Heart left ventricle (tissue), 13 donors: ENCODE results near the gene OPRL1.

Source experiments
- CTCF ChIP-seq, 12 donors: fragments of 200-600 bp; sonication (generic) in 4 of 12; IDR thresholded peaks; one replicate each; pipeline versions ENCODE4 v1.5.0 to v1.8.0; 2018 to 2022; ENCODE audit warnings: antibody characterized with exemption in 12 of 12, mild to moderate bottlenecking in 5 of 12
- POLR2A ChIP-seq, 2 donors: fragments of 450-650 bp; IDR thresholded peaks; one replicate each; pipeline ENCODE4 v1.6.1; 2017; ENCODE audit warnings: antibody characterized with exemption in 2 of 2, mild to moderate bottlenecking in 2 of 2, moderate library complexity in 2 of 2
- donor health status: ischemic (EF 13 %, LVEDD 7.1; RV severe dilation, severe dysfunction).
- donor health status: DM: no; HTN: yes; CAD: no.
- donor health status: DM: no; HTN: no; CAD: no.
- donor health status: ischemic (EF 25% LVEDD 6.9; RV normal size, moderate dysfunction).
- donor health status: ischemic (EF 25% LVEDD 5.7; RV mildly dilated, moderate dysfunction).
- donor health status: ischemic (EF 35%, LVEDD 5.7; RV mildly dilated, moderate dysfunction).
- donor health status: nonischemic (EF 11% LVEDD 7.7; RV severe dilation, severe dysfunction).
- donor health status: DM: yes; HTN: yes; CAD: no.
- donor health status: PGD.
- donor health status: ischemic (EF 29% LVEDD 5.4; RV normal size, mild dysfunction).
- donor health status: nonischemic (EF 23%, LVEDD 6.1; RV moderate dilation, normal function).

- TF ChIP-seq CTCF (IDR thresholded peaks at IDR 0.05) = no peak
- no peak for TF ChIP-seq POLR2A (IDR thresholded peaks at IDR 0.05)
Observed at GRCh38 chr20:64081624-64081964, 1.7 kb downstream of the OPRL1 start.
